Loucy (cell line): Measurements from ENCODE around the gene SEC22C.

ENCODE experiments used
- EZH2phosphoT487 ChIP-seq: fragments of 200-600 bp; IDR thresholded peaks from 2 replicates; pipeline ENCODE4 v1.6.1; 2018; ENCODE audit warnings: antibody characterized with exemption, mild to moderate bottlenecking, moderate library complexity, borderline replicate concordance
- TF ChIP-seq, protein P1 (sequence below): fragments of 200-600 bp; sonication (generic); conservative IDR thresholded peaks from 2 replicates; pipeline ENCODE4 v1.5.1; 2014; ENCODE audit warnings: mild to moderate bottlenecking, antibody characterized with exemption, low read length

DNA sequence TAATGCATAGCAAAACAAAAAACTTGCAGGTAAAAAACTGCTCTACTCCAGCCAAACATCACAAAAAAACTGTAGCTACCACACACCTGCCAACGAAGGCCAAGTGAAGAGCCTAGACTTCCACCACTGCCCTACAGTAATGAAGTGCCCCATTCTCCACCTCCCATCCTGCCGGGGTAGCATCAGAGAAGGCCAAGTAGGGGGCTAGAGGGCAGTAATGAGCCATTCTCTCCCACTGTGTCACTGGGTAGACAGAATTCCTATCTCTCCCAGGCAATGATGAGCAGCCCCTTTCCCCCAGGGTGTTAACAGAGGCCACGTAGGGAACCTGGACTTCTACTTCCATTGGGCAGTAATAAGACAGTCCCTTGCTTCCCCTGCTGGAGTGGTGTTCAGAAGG is 9.5 kb downstream of the SEC22C start:
- TF ChIP-seq, protein P1, sequence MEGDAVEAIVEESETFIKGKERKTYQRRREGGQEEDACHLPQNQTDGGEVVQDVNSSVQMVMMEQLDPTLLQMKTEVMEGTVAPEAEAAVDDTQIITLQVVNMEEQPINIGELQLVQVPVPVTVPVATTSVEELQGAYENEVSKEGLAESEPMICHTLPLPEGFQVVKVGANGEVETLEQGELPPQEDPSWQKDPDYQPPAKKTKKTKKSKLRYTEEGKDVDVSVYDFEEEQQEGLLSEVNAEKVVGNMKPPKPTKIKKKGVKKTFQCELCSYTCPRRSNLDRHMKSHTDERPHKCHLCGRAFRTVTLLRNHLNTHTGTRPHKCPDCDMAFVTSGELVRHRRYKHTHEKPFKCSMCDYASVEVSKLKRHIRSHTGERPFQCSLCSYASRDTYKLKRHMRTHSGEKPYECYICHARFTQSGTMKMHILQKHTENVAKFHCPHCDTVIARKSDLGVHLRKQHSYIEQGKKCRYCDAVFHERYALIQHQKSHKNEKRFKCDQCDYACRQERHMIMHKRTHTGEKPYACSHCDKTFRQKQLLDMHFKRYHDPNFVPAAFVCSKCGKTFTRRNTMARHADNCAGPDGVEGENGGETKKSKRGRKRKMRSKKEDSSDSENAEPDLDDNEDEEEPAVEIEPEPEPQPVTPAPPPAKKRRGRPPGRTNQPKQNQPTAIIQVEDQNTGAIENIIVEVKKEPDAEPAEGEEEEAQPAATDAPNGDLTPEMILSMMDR, result peak; percentile 81
- TF ChIP-seq EZH2phosphoT487, result no peak
